Medulla oblongata (tissue), 1 donor: ENCODE data around the gene ZNF532.

ENCODE experiments used
- DNase-seq: peaks from one replicate; pipeline ENCODE4 v3.0.0-alpha.2; 2015; ENCODE audit errors: extremely low spot score

Gene ZNF532

DNA sequence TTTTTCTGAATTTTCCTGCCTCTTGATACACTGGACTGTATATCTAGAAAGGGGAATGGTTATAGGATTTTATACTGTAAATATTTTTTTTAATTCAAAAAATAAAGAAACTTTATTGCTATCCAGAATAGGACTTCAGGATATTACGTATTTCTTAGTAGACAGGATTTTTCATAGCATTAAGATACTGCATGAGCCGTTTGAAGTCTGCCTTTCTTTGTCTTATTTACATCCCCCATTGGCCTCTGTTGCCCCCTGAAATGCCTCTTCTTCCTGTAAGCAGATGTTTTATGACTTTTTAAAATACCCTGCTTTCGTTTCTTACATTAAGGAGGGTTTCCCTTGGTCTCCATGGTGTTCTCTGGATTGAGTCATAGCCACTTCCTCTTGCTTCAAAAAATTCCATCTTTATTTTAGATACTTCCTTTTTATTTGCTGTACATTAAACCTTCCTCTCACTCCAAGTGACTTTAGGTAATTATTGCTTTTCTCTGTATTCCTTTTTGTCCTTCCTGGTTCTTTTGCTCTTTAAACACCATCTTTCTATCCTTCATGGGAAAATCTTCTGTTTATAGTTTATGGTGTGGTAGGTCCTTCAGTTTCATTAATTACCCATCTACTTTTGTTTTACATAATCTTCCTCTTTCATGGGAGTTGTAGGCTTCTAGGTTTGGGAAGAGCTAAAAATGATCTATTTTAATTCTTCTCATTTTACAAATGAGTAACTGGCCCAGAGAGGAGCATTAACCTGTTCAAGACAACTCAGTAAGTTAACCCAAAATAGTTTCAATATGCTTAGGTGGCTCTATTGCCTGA, 72.6 kb downstream of the ZNF532 start:
- DNase-seq: no peak

DNA sequence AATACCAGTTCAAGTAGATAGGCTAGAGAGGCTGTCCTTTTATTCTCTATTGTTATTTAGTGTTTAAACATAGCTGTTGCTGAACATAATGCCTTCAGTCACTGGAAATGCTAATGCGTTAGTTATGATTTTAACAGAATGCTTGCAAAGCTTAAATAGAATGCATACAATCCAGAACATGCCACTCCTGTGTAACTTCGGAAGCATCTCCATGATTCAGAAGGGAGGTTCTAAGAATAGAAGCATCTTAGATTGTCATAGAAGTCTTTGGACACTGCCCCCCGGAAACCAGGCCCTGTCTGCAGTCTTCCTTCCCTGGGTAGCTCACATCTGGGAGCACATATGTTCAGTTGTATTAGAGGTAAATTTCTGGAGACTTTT, 73.2 kb downstream of the ZNF532 start:
- DNase-seq: no peak

DNA sequence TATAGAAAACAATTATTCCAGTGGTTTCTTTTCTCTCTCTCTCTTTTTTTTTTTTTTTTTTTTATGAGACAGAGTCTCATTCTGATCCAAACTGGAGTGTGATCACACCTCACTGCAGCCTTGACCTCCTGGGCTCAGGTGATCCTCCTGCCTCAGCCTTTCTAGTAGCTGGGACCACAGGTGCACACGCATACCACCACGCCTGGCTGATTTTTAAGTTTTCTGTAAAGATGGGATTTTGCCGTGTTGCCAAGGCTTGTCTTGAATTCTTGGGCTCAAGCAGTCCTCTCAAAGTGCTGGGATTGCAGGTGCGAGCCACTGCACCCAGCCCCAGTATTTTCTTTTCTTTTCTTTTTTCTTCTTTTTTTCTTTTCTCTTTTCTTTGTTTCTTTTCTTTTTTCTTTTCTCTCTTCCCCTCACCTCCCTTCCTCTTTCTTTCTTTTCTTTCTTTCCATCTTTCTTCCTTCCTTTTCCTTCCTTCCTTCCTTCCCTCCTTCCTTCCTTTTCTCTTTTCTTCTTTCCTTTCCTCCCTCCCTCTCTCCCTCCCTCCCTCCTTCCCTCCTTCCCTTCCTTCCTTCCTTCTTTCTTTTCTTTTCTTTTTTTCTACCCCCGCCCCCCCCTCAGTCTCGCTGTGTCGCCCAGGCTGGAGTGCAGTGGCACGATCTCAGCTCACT, 76.9 kb downstream of the ZNF532 start:
- no peak for DNase-seq

DNA sequence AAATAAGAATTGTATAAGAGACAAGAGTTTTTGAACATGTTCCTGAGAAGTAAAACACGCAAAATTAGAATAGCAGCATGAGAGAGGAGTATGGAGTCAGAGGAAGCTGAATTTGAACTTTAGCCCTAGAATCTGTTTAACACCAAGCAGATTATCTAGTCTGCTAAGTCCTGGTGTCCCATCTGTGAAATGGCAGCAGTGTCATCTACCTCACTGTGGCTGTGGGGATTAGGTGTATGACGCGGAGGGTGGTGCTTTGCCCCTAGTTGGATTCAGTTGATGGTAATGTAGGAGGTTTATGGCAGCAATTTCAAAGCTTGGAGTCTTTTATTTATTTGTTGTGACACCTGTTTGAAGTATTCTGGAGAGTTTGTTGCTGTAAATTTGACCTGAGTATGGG, 79.2 kb downstream of the ZNF532 start:
- DNase-seq: no peak

DNA sequence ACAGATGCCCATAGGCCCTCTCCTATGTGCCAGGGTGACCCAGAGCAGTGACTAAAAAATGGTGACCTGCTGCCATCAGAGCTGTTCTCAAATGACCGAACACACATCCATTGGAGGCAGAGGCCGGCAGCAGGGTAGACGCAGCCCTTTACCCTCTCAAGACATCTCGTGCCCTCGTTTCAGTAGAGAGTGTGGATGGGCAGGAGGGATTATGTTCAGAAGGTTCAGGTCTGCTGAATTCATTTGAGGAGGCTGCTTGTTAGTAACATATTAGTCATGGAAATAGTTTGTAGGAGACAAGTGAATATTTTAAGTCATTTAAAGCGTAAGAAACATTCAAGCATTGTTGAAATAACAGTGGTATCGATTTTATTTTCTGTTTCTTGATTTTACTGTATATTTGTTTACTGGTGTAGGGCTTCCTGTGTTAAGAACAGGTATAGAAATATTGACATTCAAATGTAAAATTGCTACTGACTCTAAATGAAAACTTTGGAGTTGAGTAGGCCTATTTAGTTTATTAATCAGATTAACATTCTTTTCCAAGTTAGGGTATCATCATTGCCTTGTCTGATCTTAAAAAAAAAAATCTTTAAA, 82.6 kb downstream of the ZNF532 start:
- no peak for DNase-seq

DNA sequence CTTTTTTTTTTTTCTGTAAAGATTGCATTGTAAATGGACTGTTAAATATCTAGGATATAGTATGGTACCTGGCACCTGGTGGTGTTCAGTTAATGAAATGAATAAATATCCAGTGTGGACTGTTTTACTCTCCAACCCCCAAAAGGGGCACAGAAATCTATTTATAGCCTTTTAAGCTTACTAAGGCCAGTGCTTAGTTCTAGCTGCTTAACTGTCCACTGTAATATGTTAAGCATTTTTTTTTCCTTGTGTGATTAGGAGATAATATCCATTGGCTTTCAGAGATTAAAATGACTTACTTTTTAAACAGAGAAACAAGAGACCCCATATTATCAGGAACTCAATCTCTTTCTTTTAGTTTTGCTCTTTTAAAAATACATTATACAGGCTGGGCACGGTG, 84.4 kb downstream of the ZNF532 start:
- DNase-seq: no peak

DNA sequence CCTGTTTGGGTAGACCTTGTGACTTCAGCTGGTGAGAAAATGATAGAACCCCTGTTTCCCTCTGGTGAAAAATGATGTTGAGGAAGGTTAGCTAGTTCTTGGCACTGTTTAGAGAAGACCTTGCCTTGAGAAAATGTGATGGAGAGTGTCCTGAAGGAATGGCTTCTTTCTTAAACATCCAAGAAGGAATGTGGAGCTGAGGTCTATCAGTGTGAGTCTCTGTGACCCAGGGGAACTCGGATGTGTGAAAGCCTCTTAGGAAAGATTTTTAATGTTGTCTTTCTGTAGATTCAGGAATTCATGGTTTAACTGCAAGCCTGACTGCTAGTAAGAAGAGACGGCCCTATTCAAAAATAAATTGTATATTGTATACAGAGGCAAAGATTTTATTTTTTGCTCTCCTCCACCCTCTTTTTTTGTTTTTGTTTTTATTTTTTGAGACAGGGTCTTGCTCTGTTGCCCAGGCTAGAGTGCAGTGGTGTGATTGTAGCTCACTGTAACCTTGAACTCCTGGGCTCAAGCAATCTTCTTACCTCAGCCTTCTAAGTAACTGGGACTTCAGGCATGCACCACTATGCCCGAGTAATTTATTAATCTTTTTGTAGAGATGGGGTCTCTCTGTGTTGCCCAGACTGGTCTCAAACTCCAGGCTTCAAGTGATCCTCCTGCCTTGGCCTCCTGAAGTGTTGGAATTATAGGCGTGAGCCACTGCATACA, 87.5 kb downstream of the ZNF532 start:
- no peak for DNase-seq

DNA sequence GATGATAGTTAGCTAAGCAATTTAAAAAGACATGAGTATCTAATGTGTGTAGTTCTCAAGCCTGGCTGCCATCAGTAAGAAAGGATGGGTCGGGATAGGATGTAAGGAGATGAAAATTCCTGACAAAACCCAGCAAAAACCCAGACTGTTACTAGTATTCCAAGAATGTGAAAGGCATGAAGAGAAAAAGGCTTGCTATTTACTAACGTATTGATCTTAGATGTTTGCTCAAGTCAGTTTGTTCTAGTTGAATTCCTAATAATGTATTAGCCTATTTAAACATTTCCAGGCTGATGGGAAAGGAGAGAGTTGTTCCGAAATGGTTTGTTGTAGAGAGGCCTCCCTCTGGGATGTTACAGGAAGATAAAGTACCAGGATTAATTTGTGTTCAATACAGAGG, 88.2 kb downstream of the ZNF532 start:
- DNase-seq: no peak

DNA sequence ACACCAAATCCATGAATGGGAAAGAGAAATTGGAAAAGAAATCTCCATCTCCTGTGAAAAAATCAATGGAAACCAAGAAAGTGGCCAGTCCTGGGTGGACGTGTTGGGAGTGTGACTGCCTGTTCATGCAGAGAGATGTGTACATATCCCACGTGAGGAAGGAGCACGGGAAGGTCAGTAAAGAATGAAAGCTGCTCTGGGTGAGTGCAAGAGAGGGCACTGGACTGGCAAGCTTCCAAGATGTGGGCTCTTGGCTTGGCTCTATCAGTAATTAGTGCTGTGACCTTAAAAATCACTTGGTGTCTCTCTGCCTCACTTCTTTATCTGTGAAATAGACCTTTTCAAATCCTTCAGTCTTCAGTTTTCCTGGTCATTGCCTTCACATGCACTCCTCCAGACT, 89.0 kb downstream of the ZNF532 start:
- no peak for DNase-seq

DNA sequence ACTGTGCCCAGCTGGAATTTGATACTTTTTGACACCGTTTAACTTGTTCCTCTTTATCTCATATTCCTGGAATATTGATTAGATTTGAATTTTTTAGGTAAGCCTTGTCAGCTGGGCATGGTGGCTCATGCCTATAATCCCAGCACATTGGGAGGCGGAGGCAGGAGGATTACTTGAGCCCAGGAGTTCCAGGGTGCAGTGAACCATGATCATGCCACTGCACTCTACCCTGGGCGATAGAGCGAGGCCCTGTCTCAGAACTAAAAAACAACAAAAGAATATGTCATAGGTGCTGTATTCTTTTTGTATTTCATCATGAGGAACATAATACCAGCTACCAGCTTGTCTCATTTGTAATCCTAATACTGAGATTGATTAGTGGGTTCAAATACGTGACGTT, 90.3 kb downstream of the ZNF532 start:
- DNase-seq: no peak

DNA sequence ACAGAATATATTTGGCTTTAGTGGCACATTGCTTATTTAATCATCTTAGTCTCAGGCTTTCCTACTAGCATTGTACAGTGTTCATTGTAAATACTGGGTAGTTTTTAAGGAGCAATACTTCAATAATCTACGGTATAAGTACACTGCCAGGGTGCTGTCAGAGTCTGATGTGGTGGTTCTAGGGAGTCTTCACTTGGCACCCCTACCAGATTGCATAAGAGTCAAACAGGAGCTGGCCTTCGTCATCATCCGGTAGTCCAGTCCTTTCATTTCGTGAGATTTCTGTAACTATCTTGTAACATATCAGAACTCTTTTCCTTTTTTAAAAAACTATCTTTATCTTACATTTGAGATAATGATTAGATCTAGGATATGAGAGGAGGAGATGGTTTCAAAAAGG, 91.1 kb downstream of the ZNF532 start:
- no peak for DNase-seq

DNA sequence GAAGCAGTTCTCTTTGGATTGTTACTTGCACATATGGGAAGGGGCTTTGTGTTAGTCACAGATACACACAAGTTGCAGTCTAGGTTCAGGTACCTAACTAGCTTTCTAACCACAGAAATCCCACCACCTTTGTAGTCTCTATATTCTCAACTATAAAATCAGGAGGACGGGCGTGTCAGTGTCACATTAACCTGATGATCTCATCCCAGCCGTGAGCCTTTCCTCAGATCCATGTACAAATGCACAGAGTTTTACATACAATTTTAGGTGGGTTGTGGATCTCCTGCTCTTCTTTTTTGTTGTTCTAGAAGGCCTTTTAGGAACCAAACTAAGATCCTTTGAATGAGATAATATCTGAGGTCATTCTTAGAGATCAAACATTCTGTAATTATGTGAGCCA, 94.0 kb downstream of the ZNF532 start:
- no peak for DNase-seq

DNA sequence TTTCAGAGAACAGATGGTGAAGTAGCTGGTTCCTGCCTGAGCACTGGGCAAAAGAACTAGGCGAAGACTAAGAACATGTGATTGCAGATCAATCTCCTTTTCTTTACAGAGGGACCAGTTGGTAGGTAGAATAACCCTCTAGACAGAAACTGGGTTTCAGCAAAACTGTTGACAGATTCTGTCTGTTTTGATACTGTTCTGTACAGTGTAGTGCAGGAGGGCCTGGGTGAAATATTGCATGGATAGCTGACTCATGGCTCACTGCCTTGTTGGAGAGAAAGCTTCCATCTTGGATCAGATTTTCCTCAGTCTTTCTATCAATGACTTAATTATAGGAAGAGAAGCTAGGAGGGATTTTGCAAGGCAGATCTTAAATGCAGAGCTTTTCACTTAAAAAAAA, 95.8 kb downstream of the ZNF532 start:
- no peak for DNase-seq

DNA sequence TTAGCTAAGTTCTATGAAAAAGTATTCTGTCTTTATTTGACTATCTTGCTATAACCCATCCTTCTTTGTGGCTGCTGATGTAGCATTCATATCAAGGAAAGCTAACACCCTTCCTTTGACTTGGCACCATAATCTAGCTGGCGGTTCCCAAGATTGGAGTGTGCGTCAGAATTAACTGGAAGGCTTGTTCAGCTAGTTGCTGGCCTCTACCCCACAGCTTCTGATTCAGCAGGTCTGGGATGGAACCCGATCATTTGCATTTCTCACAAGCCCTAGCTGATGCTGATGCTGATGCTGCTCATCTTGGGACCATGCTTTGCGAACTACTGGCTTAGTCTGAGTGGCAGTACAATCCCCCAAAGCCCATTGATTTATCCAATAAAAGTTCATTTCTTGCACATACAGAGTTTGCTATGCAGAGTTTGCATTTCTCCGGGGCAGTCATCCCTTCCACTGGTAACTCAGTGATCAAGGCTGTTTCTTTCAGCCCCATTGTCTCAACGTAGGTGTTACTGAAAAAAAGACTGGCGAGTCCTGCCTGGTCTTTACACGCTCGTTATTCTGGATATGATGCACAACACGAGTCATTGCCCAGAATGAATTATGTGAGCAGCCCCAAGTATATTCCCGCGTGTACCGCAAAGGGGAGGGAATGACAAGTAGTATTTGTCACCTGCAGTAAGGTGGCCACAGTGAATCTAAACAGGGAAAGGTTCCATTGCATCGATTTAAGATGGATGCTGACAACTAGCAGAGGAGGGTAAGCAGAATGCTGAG, 96.5 kb downstream of the ZNF532 start:
- DNase-seq: no peak

DNA sequence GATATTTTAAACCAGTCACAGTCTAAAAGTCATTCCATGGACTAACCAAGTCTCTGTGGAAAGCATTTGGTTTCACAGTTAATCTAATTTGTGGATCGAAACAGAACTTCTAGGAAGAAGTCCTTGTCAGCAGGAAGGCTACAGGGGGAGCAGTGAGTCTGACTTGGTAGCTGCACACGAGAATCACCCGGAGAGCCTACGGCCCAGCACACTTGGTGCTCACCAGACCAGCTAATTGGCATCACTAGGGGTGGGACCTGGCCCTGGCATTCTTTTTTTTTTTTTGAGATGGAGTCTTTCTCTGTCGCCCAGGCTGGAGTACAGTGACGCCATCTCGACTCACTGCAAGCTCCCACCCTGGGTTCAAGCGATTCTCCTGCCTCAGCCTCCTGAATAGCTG, 97.7 kb downstream of the ZNF532 start:
- DNase-seq: no peak

DNA sequence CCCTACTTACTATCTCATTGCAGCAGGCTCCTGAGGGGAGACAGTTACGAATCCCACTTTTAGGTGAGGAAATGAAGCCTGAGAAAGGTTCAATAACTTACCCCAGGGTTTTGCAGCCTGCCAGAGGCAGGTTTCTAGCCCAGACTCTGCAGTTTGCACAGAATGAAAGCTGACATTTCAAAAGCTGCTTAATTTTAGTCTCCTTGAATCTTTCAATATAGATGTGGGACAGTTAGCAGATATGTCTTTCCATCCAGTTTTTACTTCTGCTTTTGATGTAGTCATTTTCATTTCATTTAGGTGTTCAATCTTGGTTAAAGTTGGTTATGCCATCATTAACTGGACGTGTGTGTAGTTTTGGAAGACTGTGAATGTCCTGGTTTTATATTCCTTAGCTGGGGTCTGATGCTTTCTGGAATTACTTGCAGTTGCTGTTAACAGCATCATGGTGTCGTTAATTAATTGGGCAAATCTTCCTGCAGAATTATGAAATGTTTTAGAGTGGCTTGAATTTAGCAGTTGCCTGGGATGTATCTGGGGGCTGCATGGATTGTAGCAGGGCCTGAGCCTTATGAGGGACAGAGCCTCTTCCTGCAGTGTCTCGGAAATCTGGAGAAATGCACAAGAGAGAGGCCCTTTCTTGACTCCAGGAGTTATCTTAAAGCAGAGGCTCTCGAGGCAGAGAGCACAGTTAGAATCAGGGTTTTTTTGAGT, 100.8 kb downstream of the ZNF532 start:
- no peak for DNase-seq

DNA sequence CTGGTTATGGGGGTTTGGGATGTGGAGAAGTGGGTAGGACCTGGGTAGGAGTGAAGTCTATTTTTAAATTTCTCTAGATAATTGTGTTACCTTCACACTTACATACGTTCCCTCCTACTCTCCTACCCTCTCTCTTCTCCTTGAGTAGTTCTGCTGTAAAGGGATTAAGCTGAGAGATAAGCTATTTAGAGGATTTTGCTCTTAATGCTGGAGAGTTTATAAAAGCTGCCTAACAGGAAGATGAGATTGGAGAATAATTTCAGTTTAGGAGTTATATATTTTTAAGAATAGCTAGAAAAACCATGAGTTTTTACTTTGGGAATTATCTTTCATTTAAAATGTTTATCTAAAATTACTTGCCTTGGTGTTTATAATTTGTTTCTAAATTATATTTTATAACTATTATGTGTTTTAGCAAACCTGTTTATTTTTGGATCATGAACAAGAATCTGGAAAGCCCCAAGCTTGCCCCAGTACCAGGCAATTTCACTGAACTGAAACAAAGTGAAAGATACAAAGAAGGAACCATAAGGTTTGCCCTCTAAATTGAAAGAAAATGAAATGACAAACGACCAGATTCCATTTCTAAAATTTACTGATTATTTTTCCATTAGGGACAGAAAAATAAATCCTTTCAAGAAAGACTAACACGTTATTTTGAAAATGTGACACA, 101.5 kb downstream of the ZNF532 start:
- DNase-seq: no peak

DNA sequence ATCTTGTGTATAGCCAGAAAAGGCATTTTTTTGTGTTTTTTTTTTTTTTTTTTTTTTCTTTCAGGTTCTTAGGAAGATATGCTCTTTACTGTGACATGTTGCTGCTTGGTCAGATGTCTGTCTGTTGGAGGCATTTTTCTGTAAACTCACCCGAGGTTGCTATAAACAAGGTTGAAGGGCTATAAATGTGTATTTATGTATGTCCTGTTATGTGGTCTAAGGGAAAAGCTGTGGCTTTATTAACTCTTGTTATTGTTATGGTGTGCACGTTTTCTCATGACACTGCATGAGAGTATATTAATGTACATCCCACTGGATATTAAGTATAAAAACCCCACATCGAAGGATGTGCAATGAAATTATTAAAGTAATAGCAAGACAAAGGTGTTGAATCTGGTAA, 102.0 kb downstream of the ZNF532 start:
- no peak for DNase-seq

DNA sequence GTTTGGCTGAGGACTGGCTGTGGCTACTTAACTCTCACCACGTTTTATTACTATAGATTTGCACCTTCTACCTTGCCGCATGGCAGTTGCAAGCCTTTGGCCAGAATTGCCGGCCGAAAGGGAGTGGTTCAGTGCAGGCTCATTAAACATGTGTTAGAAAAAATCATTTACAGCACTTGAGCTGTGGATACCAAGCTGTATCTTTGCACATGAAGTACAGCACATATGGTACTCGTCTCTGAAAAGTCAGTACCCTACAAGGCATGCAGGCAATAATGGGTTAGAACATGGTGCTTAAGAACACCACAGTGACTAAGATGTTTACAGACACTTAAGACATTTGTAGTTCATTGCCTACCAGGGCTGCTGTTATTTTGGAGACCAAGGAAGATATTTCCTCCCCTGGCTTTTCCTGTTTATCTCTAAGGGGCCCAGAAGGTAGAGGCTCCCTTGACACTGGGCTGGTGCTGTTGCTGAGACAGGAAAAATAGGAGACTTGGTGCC, 103.1 kb downstream of the ZNF532 start:
- DNase-seq: no peak
